MCF 10A (cell line): ENCODE data around the gene RPL7A. TPM values are rescaled to one million over a fixed set of nuclear protein-coding genes. Genes with fewer than 3 reads are reported as not detected.

Experiments
- BruUV-seq: library from RNA; stranded (reverse); fragments of 400-500 nt; replicated peaks from 2 replicates; lab custom pipeline; 2021; lab: Mats Ljungman, UMichigan
- CTCF ChIA-PET: fragments of 300-600 bp; sonication (Branson Sonifier 250); formaldehyde crosslinking; extraction: SDS; loops from one replicate; lab custom pipeline; 2021; ENCODE audit warnings: antibody characterized with exemption, inconsistent platforms; lab: Yijun Ruan, JAX
- POLR2A ChIA-PET: fragments of 300-600, 350-650 bp; sonication (Branson Sonifier 250); formaldehyde crosslinking; extraction: SDS; loops from one replicate; lab custom pipeline; 2020; ENCODE audit warnings: antibody characterized with exemption, inconsistent platforms; lab: Yijun Ruan, JAX
- DNase-seq: peaks from one replicate; pipeline ENCODE4 v3.0.0-alpha.2; 2018; ENCODE audit not compliant: unreplicated experiment
- H3K27ac Mint-ChIP-seq: one replicate; pipeline ENCODE4 v1.8.0; 2022; ENCODE audit warnings: mild to moderate bottlenecking, low read depth, mixed read lengths; ENCODE audit not compliant: unreplicated experiment
- H3K27me3 Mint-ChIP-seq: one replicate; pipeline ENCODE4 v1.8.0; 2022; ENCODE audit warnings: mixed read lengths; ENCODE audit not compliant: insufficient read depth, unreplicated experiment
- H3K36me3 Mint-ChIP-seq: one replicate; pipeline ENCODE4 v1.8.0; 2022; ENCODE audit warnings: mild to moderate bottlenecking, moderate library complexity, mixed read lengths; ENCODE audit not compliant: insufficient read depth, unreplicated experiment
- H3K4me1 Mint-ChIP-seq: one replicate; pipeline ENCODE4 v1.8.0; 2022; ENCODE audit warnings: mixed read lengths; ENCODE audit not compliant: insufficient read depth, unreplicated experiment
- H3K4me3 Mint-ChIP-seq: one replicate; pipeline ENCODE4 v1.8.0; 2022; ENCODE audit warnings: mild to moderate bottlenecking, moderate library complexity, mixed read lengths; ENCODE audit not compliant: unreplicated experiment
- H3K9me3 Mint-ChIP-seq: one replicate; pipeline ENCODE4 v1.8.0; 2022; ENCODE audit warnings: mixed read lengths; ENCODE audit not compliant: unreplicated experiment
- intact Hi-C: fragments of 100-400 bp; cut with micrococcal nuclease; formaldehyde crosslinking; loops from 2 replicates; pipeline ENCODE4 v1.14.1; 2022
- total RNA-seq: library from RNA; stranded (reverse); gene quantifications from 2 replicates; pipeline ENCODE4 v1.2.3, GENCODE V29; 2022
- TF ChIP-seq, protein P1 (sequence below): fragments of 200-600 bp; IDR thresholded peaks from one replicate; pipeline ENCODE4 v1.8.0; 2022; ENCODE audit warnings: antibody characterized with exemption, mild to moderate bottlenecking; ENCODE audit not compliant: unreplicated experiment

RPL7A gene
- total RNA-seq, 1 experiment from 2014 or later = 2,129 TPM

- no peak for DNase-seq
- H3K36me3 Mint-ChIP-seq = no peaks in the 10 kb centered on the region
- ChIA-PET CTCF (interaction anchor here (1.1 kb wide), 1 partner anchor 9 kb away, joined by 3 read pairs; no protein-coding TSS in a partner anchor), POLR2A (no interaction called here)
- H3K4me1 Mint-ChIP-seq = no peaks in the 10 kb centered on the region
- BruUV-seq = no TSS peak
- no peak overlapping the region for H3K27ac Mint-ChIP-seq
- H3K9me3 Mint-ChIP-seq = no peaks in the 10 kb centered on the region
- intact Hi-C loops = no loop called here
- no peak overlapping the region for H3K4me3 Mint-ChIP-seq
- peaks cover 61% of the 10 kb centered on the region for H3K27me3 Mint-ChIP-seq
- TF ChIP-seq, protein P1, sequence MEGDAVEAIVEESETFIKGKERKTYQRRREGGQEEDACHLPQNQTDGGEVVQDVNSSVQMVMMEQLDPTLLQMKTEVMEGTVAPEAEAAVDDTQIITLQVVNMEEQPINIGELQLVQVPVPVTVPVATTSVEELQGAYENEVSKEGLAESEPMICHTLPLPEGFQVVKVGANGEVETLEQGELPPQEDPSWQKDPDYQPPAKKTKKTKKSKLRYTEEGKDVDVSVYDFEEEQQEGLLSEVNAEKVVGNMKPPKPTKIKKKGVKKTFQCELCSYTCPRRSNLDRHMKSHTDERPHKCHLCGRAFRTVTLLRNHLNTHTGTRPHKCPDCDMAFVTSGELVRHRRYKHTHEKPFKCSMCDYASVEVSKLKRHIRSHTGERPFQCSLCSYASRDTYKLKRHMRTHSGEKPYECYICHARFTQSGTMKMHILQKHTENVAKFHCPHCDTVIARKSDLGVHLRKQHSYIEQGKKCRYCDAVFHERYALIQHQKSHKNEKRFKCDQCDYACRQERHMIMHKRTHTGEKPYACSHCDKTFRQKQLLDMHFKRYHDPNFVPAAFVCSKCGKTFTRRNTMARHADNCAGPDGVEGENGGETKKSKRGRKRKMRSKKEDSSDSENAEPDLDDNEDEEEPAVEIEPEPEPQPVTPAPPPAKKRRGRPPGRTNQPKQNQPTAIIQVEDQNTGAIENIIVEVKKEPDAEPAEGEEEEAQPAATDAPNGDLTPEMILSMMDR = no peak
These were observed 27.6 kb upstream of the RPL7A start for GRCh38 chr9:133320421-133320881.

DNA sequence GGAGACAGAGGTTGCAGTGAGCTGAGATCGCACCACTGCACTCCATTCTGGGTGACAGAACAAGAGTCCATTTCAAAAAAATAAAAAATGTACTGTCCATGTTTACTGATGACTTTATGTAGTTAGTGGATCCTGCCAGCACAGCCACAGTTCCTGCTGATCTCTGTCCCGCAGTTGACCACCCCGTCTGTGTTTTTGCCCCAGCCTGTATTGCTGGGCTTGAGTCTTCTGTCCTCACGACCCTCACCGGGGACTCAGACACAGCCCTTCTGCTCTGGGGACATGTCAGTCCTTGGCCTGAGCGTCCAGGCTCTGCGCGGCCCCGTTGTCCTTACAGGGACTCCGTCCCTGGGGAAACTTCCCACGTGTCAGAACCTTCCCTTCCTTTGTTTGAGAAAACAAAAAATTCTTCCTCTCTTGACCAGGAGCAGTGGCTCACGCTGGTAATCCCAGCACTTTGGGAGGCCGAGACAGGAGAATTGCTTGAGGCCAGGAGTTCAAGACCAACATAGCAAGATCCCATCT is 26.5 kb upstream of the RPL7A start:
- CTCF ChIA-PET = no interaction called here
- Mint-ChIP-seq H3K9me3 (no peaks in the 10 kb centered on the region), H3K36me3 (no peaks in the 10 kb centered on the region), H3K4me1 (no peaks in the 10 kb centered on the region), H3K27me3 (peaks cover 51% of the 10 kb centered on the region), H3K4me3 (no peak overlapping the region), H3K27ac (no peak overlapping the region)
- DNase-seq = no peak
- BruUV-seq = no TSS peak
- TF ChIP-seq, protein P1 = no peak
- intact Hi-C loops = no loop called here
- POLR2A ChIA-PET = no interaction called here

GRCh38 chr9:133322701-133323100 is 25.3 kb upstream of the RPL7A start:
- H3K4me1 Mint-ChIP-seq = no peaks in the 10 kb centered on the region
- H3K9me3 Mint-ChIP-seq = no peaks in the 10 kb centered on the region
- ChIA-PET CTCF (no interaction called here), POLR2A (no interaction called here)
- peaks cover 41% of the 10 kb centered on the region for H3K27me3 Mint-ChIP-seq
- no peak overlapping the region for H3K27ac Mint-ChIP-seq
- H3K4me3 Mint-ChIP-seq = no peak overlapping the region
- no TSS peak for BruUV-seq
- intact Hi-C loops = no loop called here
- H3K36me3 Mint-ChIP-seq = no peaks in the 10 kb centered on the region
- TF ChIP-seq, protein P1 = no peak
- no peak for DNase-seq

- CTCF ChIA-PET = no interaction called here
- H3K4me1 Mint-ChIP-seq = no peaks in the 10 kb centered on the region
- POLR2A ChIA-PET = no interaction called here
- H3K9me3 Mint-ChIP-seq = no peaks in the 10 kb centered on the region
- no peak overlapping the region for H3K27ac Mint-ChIP-seq
- no peak overlapping the region for H3K4me3 Mint-ChIP-seq
- no peaks in the 10 kb centered on the region for H3K36me3 Mint-ChIP-seq
- TF ChIP-seq, protein P1 = no peak
- BruUV-seq = no TSS peak
- H3K27me3 Mint-ChIP-seq = peaks cover 41% of the 10 kb centered on the region
- intact Hi-C loops = no loop called here
- DNase-seq = no peak
These were observed 24.8 kb upstream of the RPL7A start for GRCh38 chr9:133323211-133323610.
